Astrocyte of the spinal cord (primary cell): ENCODE results near the gene MYO3B.

Source experiments
- DNase-seq: peaks from one replicate; pipeline ENCODE4 v3.0.0; 2011; ENCODE audit warnings: low read depth, low spot score
- H3K4me3 ChIP-seq: 2 replicates; pipeline ENCODE4 v1.5.1; 2011; ENCODE audit warnings: low read depth, mild to moderate bottlenecking, low read length, moderate library complexity
- CTCF ChIP-seq: IDR thresholded peaks from 2 replicates; pipeline ENCODE4 v1.5.1; 2012; ENCODE audit warnings: low read depth, mild to moderate bottlenecking, low read length, inconsistent platforms
- in situ Hi-C: cut with HindIII; loops from 2 replicates; pipeline ENCODE4 v1.10.0; 2017; ENCODE audit warnings: low sequenced_read_pairs

MYO3B gene

DNA sequence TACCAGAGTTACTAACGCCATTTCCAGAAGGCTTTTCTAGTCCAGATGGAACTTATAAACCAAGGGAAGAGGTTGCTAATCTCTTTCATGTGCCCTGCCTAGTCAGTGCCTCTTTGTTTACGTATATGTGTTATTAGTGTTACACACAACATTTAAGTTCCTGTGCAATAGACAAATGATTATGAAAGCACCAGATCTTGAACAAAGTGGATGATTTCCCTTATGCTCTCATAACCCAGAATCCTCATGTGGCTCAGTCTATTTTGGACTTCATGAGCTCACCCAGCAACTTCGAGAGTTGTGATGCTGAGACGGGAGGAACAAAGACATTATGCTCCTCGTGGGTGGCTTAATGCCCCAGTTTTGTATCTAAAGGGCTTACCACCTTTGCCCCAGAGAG lies 322.8 kb downstream of the MYO3B start:
- no peak for TF ChIP-seq CTCF
- H3K4me3 ChIP-seq, result no peak overlapping the region
- no peak for DNase-seq
- in situ Hi-C loops, result no loop called here

GRCh38 chr2:170501421-170502043 lies 323.6 kb downstream of the MYO3B start:
- H3K4me3 ChIP-seq, result no peak overlapping the region
- TF ChIP-seq CTCF, result no peak
- DNase-seq, result no peak
- in situ Hi-C loops, result no loop called here

GRCh38 chr2:170502361-170503130 lies 324.6 kb downstream of the MYO3B start:
- in situ Hi-C loops, result no loop called here
- DNase-seq, result no peak
- no peak for TF ChIP-seq CTCF
- no peak overlapping the region for H3K4me3 ChIP-seq

- no peak for DNase-seq
- H3K4me3 ChIP-seq, result no peak overlapping the region
- TF ChIP-seq CTCF, result no peak
- in situ Hi-C loops, result no loop called here
Measured at GRCh38 chr2:170503563-170503962, 325.6 kb downstream of the MYO3B start.

GRCh38 chr2:170503971-170504809 lies 326.2 kb downstream of the MYO3B start:
- H3K4me3 ChIP-seq, result no peak overlapping the region
- DNase-seq, result no peak
- in situ Hi-C loops, result no loop called here
- TF ChIP-seq CTCF, result no peak

DNA sequence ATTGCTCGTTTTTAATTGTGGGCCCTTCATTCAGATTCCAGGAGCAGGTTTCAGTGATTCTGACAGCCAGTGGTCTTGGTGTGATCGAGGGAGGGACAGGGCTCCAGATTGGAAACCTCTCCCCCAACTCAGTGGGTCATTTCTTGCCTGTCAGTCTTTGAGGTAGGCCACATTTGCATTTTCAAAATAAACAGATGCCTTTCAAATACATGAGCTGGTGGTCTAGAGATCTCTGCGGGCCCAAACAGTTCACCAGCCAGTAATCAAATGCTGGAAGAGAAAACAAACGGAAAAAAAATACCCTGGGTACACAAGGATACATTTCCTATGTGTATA lies 326.8 kb downstream of the MYO3B start:
- no peak for DNase-seq
- in situ Hi-C loops, result no loop called here
- no peak for TF ChIP-seq CTCF

More for the DNA sequence above, 326.8 kb downstream of the MYO3B start:
- H3K4me3 ChIP-seq, result no peak overlapping the region
